Caki2 (cell line): ENCODE measurements around the gene SYTL3. TPM values are rescaled to one million over a fixed set of nuclear protein-coding genes. Genes with fewer than 3 reads are reported as not detected.
"Not testable (repeated sequence)": the region's sequence is repeated elsewhere in the genome, so short reads cannot be mapped to it uniquely, and the experiment has no call there.

Experiments
- DNase-seq: peaks from one replicate; pipeline ENCODE4 v3.0.0-alpha.2; 2015; ENCODE audit warnings: low read depth
- in situ Hi-C: cut with HindIII; loops from 2 replicates; pipeline ENCODE4 v1.10.0; 2016; ENCODE audit warnings: low sequenced_read_pairs, low pct_unique_long_range_greater_than_20kb, mixed read lengths
- total RNA-seq: library from RNA; depleted of rRNA; stranded (reverse); fragments of >200 nt; shearing (Covaris generic); gene quantifications from 2 replicates; pipeline ENCODE4 v1.2.3, GENCODE V29; 2014; ENCODE audit warnings: low replicate concordance

Gene SYTL3
- total RNA-seq, 1 experiment from 2014 or later: 24.3 TPM

GRCh38 chr6:158654498-158654897 lies 4.6 kb downstream of the SYTL3 start:
- DNase-seq: peak; percentile 64
- in situ Hi-C loops: no loop called here

DNA sequence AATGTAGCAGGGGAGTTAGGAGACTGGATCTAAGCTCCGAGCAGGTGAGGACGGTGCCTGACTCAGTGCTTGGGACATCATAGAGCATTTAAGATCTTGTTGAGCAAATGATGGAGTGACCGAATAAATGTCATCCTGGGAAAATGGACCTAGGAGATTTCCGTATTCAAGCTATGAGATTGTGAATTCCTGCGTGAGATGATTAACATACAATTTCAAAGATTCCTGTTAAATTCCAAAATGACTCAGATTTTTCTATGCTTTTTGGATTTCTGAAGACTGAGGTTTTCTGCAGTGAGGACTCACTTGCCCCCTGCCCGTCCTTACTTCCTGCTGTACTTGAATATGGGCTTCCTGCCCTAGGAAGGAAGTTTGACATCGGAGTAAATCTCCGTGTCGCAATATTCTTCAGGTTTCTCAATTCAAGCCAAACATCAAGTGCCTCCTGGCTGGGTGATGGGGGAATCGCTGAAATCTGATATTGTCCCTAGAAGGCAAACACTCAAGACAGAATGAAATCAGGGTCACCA lies 5.2 kb downstream of the SYTL3 start:
- in situ Hi-C loops: no loop called here
- DNase-seq: no peak

- in situ Hi-C loops: no loop called here
- no peak for DNase-seq
Observed at GRCh38 chr6:158655569-158656450, 6.0 kb downstream of the SYTL3 start.

DNA sequence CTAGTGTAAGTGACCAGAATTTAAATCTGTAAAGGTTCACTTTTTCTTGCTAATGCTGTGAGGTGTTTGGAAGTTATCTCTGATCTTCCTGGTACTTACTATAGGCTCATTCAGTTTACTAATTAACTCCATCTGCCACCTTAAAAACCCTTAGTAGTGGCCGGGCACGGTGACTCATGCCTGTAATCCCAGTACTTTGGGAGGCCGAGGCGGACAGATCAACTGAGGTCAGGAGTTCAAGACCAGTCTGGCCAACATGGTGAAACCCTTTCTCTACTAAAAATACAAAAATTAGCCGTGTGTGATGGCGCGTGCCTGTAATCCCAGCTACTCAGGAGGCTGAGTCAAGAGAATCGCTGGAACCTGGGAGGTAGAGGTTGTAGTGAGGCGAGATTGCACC lies 7.1 kb downstream of the SYTL3 start:
- in situ Hi-C loops: not testable (repeated sequence)
- DNase-seq: peak; percentile 88

DNA sequence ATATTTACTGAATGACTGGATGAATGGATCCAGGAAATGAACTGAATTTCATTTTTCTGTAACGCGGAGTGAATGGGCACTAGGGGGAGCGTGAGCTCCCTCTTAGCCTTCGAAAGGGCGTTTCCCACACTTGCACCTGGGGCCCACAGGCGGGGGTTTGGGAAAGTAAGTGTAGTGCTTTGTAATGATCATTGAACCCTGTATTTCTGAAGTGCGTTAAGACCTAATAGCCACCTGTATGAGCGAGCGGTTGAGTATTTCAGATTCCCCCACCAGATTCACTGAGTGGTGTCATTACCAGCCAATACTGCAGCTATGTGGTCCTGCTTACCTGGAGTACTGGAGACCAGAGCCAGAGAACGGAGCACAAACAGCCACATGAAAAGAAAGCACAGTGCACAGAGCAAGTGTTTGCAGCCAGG lies 10.5 kb downstream of the SYTL3 start:
- in situ Hi-C loops: no loop called here
- no peak for DNase-seq

- in situ Hi-C loops: no loop called here
- DNase-seq: no peak
Observed at GRCh38 chr6:158661156-158661685, 11.4 kb downstream of the SYTL3 start.

DNA sequence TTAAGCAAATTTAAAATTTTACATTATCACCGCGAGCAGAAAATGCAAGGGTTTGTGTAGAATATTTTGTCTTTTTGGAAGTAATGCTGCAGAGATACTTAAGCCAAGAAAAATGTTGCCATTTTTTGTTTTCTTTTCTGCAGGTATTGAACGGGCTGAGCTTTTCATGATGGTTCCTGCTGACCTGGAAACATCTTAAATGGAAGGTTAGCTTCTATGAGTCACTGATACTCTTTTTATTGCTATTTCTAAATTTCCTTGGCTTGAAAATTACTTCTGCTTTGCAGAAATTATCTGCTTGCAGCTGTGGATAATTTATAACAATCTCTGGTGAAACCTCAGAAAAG lies 12.7 kb downstream of the SYTL3 start:
- DNase-seq: no peak
- in situ Hi-C loops: no loop called here

GRCh38 chr6:158662954-158663624 lies 13.2 kb downstream of the SYTL3 start:
- in situ Hi-C loops: no loop called here
- DNase-seq: no peak

- DNase-seq: no peak
- in situ Hi-C loops: no loop called here
Observed at GRCh38 chr6:158663625-158664165, 13.8 kb downstream of the SYTL3 start.

DNA sequence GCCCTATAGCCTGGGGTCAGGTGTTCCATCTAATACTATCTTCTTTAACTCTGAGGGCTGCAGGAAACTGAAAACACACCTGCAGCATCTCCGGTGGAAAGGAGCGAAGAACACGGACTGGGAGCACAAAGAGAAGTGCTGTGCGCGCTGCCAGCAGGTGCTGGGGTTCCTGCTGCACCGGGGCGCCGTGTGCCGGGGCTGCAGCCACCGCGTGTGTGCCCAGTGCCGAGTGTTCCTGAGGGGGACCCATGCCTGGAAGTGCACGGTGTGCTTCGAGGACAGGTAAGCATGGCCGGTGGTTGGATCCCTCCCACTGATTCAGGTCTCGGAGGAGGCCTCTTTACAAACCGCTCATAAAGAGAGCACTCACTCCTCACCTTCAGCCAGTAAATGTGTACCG lies 15.5 kb downstream of the SYTL3 start:
- no peak for DNase-seq
- in situ Hi-C loops: no loop called here

DNA sequence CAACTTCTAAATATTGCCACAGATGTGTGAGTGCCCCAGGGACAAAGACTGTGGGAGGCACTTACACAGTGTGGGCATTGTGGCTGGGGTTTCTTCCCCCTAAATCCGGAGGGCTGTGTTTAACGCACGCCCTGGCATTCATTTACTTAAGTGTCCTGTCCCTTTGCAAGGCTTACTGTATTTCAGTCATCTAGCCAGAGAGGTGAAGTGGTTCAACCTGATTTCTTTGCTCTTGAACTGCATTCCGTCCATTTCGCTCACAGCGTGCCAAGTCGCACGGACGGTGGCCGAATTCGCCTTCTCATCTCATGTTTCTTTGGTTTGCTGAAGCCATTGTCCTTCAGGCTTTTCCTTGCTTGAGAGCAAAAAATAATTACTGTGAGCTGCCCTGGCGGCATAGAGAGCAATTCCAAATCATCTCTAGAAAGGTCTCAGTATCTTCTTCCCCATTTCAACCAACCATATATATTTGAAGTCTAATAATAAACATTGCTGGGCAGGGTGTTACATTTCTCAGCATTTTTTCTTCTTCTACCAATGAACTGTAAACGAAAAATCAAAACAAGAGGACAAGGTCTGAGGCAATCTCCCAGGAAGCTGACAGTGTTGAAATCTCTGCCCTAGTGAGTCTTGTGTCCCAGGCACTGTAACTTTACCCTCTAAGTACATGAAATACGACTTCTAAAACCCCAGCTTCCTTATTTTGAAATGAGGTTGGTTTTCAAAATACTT lies 16.9 kb downstream of the SYTL3 start:
- in situ Hi-C loops: no loop called here
- DNase-seq: no peak

DNA sequence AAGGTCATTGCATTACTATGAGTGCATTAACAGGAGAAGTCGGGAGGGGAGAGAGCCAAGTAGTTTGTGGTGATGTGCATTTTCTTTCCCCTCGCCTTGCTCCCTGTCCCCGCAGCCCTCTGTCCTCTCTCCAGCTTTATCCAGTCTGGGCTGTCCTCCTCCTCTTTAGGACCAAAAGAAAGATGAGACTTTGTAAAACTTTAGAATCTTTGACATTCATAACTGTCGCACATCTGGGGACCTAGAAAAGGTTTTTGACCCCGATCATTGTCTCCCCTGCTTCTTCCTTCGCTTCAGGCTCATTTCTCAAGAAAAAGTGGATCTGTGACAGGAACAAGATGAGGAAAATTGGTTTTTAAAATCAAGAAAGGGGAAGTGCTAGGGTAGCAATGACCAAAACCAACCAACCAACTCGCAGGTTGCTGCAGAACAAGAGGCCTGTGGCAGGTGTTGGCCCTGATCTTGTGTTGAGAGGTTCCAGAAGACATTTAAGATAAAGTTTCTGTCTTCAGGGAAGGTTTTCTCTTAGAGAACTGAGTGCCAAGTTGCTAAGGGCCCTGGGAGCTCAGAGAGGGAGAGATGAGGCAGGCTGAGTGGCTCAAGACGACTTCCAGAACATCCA lies 17.6 kb downstream of the SYTL3 start:
- DNase-seq: no peak
- in situ Hi-C loops: no loop called here

DNA sequence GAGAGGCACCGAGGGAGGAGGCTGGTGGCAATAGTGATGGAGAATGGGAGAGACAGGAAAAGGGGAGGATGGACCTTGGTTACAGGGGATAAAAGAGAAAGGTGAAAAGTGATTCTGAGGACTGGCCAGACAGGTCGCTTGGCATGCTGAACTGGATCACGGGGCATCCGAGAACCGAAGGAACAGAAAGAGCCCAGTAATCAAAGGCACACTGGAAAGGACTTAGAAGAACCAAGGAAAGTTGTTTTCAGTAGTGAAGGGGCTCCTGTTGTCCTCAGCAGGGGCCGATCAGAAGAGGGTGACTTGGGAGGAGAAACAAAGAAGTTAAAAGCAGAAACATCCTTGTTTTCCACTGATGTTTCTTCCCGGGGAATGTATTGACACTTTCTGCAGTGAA lies 18.9 kb downstream of the SYTL3 start:
- in situ Hi-C loops: no loop called here
- no peak for DNase-seq

- DNase-seq: no peak
- in situ Hi-C loops: no loop called here
Observed at GRCh38 chr6:158669145-158670035, 19.5 kb downstream of the SYTL3 start.

DNA sequence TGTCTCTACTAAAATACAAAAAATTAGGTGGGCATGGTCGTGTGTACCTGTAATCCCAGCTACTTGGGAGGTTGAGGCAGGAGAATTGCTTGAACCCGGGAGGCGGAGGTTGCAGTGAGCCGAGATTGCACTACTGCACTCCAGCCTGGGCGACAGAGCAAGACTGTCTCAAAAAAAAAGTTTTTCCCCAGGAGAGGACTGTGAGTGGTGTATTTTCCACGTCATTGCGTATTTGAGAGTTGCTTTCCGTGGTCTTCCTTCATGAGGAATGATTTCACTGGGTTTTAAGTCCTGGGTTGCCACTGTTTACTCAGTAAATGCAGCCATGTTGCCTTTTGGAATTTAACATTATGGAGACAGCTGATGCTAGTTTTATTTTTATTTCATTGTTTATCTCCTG lies 22.3 kb downstream of the SYTL3 start:
- in situ Hi-C loops: not testable (repeated sequence)

DNA sequence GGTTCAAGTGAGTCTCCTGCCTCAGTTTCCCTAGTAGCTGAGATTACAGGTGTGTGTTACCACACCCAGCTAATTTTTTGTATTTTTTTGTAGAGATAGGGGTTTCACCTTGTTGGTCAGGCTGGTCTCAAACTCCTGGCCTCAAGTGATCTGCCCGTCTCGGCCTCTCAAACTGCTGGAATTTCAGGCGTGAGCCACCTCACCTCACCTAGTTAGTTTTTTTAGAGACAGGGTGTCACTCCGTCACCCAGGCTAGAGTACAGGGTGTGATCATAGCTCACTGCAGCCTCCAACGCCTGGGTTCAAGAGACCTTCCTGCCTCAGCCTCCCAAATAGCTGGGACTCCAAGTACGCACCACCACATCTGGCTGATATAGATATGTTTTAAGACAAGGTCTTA lies 22.9 kb downstream of the SYTL3 start:
- DNase-seq: no peak
- in situ Hi-C loops: no loop called here

More for the DNA sequence above, 22.3 kb downstream of the SYTL3 start:
- DNase-seq: not testable (repeated sequence)
